GM23248 (cell line): ENCODE measurements around the gene ADAMTSL1.

ENCODE experiments used
- EZH2 ChIP-seq: fragments of 200-600 bp; sonication (generic); IDR thresholded peaks from 2 replicates; pipeline ENCODE4 v1.6.1; 2018; ENCODE audit warnings: antibody characterized with exemption, mild to moderate bottlenecking; ENCODE audit not compliant: insufficient read depth, poor library complexity, severe bottlenecking
- EZH2phosphoT487 ChIP-seq: fragments of 200-600 bp; sonication (generic); IDR thresholded peaks from 2 replicates; pipeline ENCODE4 v1.6.1; 2018; ENCODE audit warnings: antibody characterized with exemption, moderate library complexity, mild to moderate bottlenecking, low read depth; ENCODE audit not compliant: insufficient read depth

GRCh38 chr9:18542837-18543405, 69.0 kb downstream of the ADAMTSL1 start:
- TF ChIP-seq EZH2: no peak
- TF ChIP-seq EZH2phosphoT487: no peak
